Measurements from ENCODE around the gene LDLRAD2. TPM values are rescaled to one million over a fixed set of nuclear protein-coding genes. Genes with fewer than 3 reads are reported as not detected.

Gene LDLRAD2
- total RNA-seq, 1 experiment from 2014 or later: 0.97 TPM

- DNase-seq: no peak
- Histone ChIP-seq H3K27me3 (ENCODE audit: control insufficient read depth, insufficient read depth, low read length) (no peaks in the 10 kb centered on the region), H3K36me3 (replicated peaks; ENCODE audit: control insufficient read depth, insufficient read depth, low read length) (peaks cover 29% of the 10 kb centered on the region), H3K4me3 (ENCODE audit: insufficient read depth, low read depth, low read length) (no peak overlapping the region)
Measured at GRCh38 chr1:21839337-21840037, 27.4 kb downstream of the LDLRAD2 start.

- H3K36me3 ChIP-seq (replicated peaks; ENCODE audit: control insufficient read depth, insufficient read depth, low read length): peaks cover 23% of the 10 kb centered on the region
- no peak for DNase-seq
- no peak overlapping the region for H3K4me3 ChIP-seq (ENCODE audit: insufficient read depth, low read depth, low read length)
- no peaks in the 10 kb centered on the region for H3K27me3 ChIP-seq (ENCODE audit: control insufficient read depth, insufficient read depth, low read length)
Measured at GRCh38 chr1:21840981-21841380, 28.9 kb downstream of the LDLRAD2 start.

- Histone ChIP-seq H3K4me3 (ENCODE audit: insufficient read depth, low read depth, low read length) (no peak overlapping the region), H3K36me3 (replicated peaks; ENCODE audit: control insufficient read depth, insufficient read depth, low read length) (peaks cover 23% of the 10 kb centered on the region), H3K27me3 (ENCODE audit: control insufficient read depth, insufficient read depth, low read length) (no peaks in the 10 kb centered on the region)
- DNase-seq: no peak
Measured at GRCh38 chr1:21841852-21842466, 29.9 kb downstream of the LDLRAD2 start.

- DNase-seq: no peak
- H3K27me3 ChIP-seq (ENCODE audit: control insufficient read depth, insufficient read depth, low read length): no peaks in the 10 kb centered on the region
- no peak overlapping the region for H3K4me3 ChIP-seq (ENCODE audit: insufficient read depth, low read depth, low read length)
- peaks cover 26% of the 10 kb centered on the region for H3K36me3 ChIP-seq (replicated peaks; ENCODE audit: control insufficient read depth, insufficient read depth, low read length)
Measured at GRCh38 chr1:21842606-21843162, 30.6 kb downstream of the LDLRAD2 start.

GRCh38 chr1:21843208-21843607, 31.1 kb downstream of the LDLRAD2 start:
- Histone ChIP-seq H3K27me3 (ENCODE audit: control insufficient read depth, insufficient read depth, low read length) (no peaks in the 10 kb centered on the region), H3K4me3 (ENCODE audit: insufficient read depth, low read depth, low read length) (no peak overlapping the region), H3K36me3 (replicated peaks; ENCODE audit: control insufficient read depth, insufficient read depth, low read length) (peaks cover 24% of the 10 kb centered on the region)
- DNase-seq: no peak

- Histone ChIP-seq H3K4me3 (ENCODE audit: insufficient read depth, low read depth, low read length) (no peak overlapping the region), H3K27me3 (ENCODE audit: control insufficient read depth, insufficient read depth, low read length) (no peaks in the 10 kb centered on the region), H3K36me3 (replicated peaks; ENCODE audit: control insufficient read depth, insufficient read depth, low read length) (peaks cover 26% of the 10 kb centered on the region)
- DNase-seq: no peak
Measured at GRCh38 chr1:21843996-21844395, 31.9 kb downstream of the LDLRAD2 start.

- DNase-seq: no peak
- H3K36me3 ChIP-seq (replicated peaks; ENCODE audit: control insufficient read depth, insufficient read depth, low read length): peaks cover 25% of the 10 kb centered on the region
Measured at GRCh38 chr1:21845646-21846641, 33.9 kb downstream of the LDLRAD2 start.

GRCh38 chr1:21847223-21848205, 35.4 kb downstream of the LDLRAD2 start:
- H3K36me3 ChIP-seq (replicated peaks; ENCODE audit: control insufficient read depth, insufficient read depth, low read length): peaks cover 18% of the 10 kb centered on the region
- DNase-seq: no peak
- H3K4me3 ChIP-seq (ENCODE audit: insufficient read depth, low read depth, low read length): no peak overlapping the region
- no peaks in the 10 kb centered on the region for H3K27me3 ChIP-seq (ENCODE audit: control insufficient read depth, insufficient read depth, low read length)

More at GRCh38 chr1:21845646-21846641, 33.9 kb downstream of the LDLRAD2 start:
- H3K27me3 ChIP-seq (ENCODE audit: control insufficient read depth, insufficient read depth, low read length): no peaks in the 10 kb centered on the region
- no peak overlapping the region for H3K4me3 ChIP-seq (ENCODE audit: insufficient read depth, low read depth, low read length)

GRCh38 chr1:21848524-21849174, 36.6 kb downstream of the LDLRAD2 start:
- Histone ChIP-seq H3K36me3 (replicated peaks; ENCODE audit: control insufficient read depth, insufficient read depth, low read length) (peaks cover 18% of the 10 kb centered on the region), H3K4me3 (ENCODE audit: insufficient read depth, low read depth, low read length) (no peak overlapping the region), H3K27me3 (ENCODE audit: control insufficient read depth, insufficient read depth, low read length) (no peaks in the 10 kb centered on the region)
- no peak for DNase-seq

- Histone ChIP-seq H3K4me3 (ENCODE audit: insufficient read depth, low read depth, low read length) (no peak overlapping the region), H3K27me3 (ENCODE audit: control insufficient read depth, insufficient read depth, low read length) (no peaks in the 10 kb centered on the region), H3K36me3 (replicated peaks; ENCODE audit: control insufficient read depth, insufficient read depth, low read length) (peaks cover 23% of the 10 kb centered on the region)
- DNase-seq: no peak
Measured at GRCh38 chr1:21849909-21850576, 38.0 kb downstream of the LDLRAD2 start.

- Histone ChIP-seq H3K27me3 (ENCODE audit: control insufficient read depth, insufficient read depth, low read length) (no peaks in the 10 kb centered on the region), H3K4me3 (ENCODE audit: insufficient read depth, low read depth, low read length) (no peak overlapping the region), H3K36me3 (replicated peaks; ENCODE audit: control insufficient read depth, insufficient read depth, low read length) (peaks cover 26% of the 10 kb centered on the region)
- no peak for DNase-seq
Measured at GRCh38 chr1:21851430-21852250, 39.6 kb downstream of the LDLRAD2 start.
